Ishikawa (cell line): ENCODE data around the gene WWC1.

Experiments used
- CEBPB ChIP-seq: IDR thresholded peaks from 2 replicates; pipeline ENCODE4 v1.6.1; 2012
- CREB1 ChIP-seq: IDR thresholded peaks from 2 replicates; pipeline ENCODE4 v1.6.1; 2012; ENCODE audit warnings: low read depth
- EGR1 ChIP-seq: IDR thresholded peaks from 2 replicates; pipeline ENCODE4 v1.6.1; 2012
- EP300 ChIP-seq: IDR thresholded peaks from 2 replicates; pipeline ENCODE4 v1.6.1; 2012; ENCODE audit warnings: borderline replicate concordance
- FOXM1 ChIP-seq: IDR thresholded peaks from 2 replicates; pipeline ENCODE4 v1.6.1; 2012; ENCODE audit warnings: low read depth, borderline replicate concordance
- MAX ChIP-seq: IDR thresholded peaks from 2 replicates; pipeline ENCODE4 v1.6.1; 2012
- NFIC ChIP-seq: IDR thresholded peaks from 2 replicates; pipeline ENCODE4 v1.6.1; 2012
- RAD21 ChIP-seq: IDR thresholded peaks from 2 replicates; pipeline ENCODE4 v1.6.1; 2012; ENCODE audit warnings: low read depth
- REST ChIP-seq: IDR thresholded peaks from 2 replicates; pipeline ENCODE4 v1.6.1; 2012; ENCODE audit warnings: low read depth, mild to moderate bottlenecking
- TAF1 ChIP-seq: IDR thresholded peaks from 2 replicates; pipeline ENCODE4 v1.6.1; 2012; ENCODE audit warnings: low read depth, mild to moderate bottlenecking
- TCF12 ChIP-seq: IDR thresholded peaks from 2 replicates; pipeline ENCODE4 v1.6.1; 2012; ENCODE audit warnings: low read depth
- TEAD4 ChIP-seq: IDR thresholded peaks from 2 replicates; pipeline ENCODE4 v1.6.1; 2012
- USF1 ChIP-seq: IDR thresholded peaks from 2 replicates; pipeline ENCODE4 v1.6.1; 2012
- YY1 ChIP-seq: IDR thresholded peaks from 2 replicates; pipeline ENCODE4 v1.6.1; 2012; ENCODE audit warnings: low read depth
- ZBTB7A ChIP-seq: IDR thresholded peaks from 2 replicates; pipeline ENCODE4 v1.6.1; 2012; ENCODE audit warnings: low read depth

WWC1 gene

GRCh38 chr5:168350315-168350714, 58.9 kb downstream of the WWC1 start:
- no peak for TF ChIP-seq CREB1
- no peak for TF ChIP-seq CEBPB
- TF ChIP-seq NFIC: no peak
- TF ChIP-seq TAF1: no peak
- no peak for TF ChIP-seq USF1
- TF ChIP-seq RAD21: no peak
- TF ChIP-seq YY1: no peak
- TF ChIP-seq TEAD4: no peak

- TF ChIP-seq MAX (no peak), CEBPB (no peak), FOXM1 (no peak), YY1 (no peak), USF1 (no peak), ZBTB7A (no peak), EGR1 (no peak), CREB1 (no peak)
Observed at GRCh38 chr5:168353216-168353957, 61.9 kb downstream of the WWC1 start.

GRCh38 chr5:168354397-168354796, 63.0 kb downstream of the WWC1 start:
- no peak for TF ChIP-seq REST
- no peak for TF ChIP-seq NFIC
- TF ChIP-seq FOXM1: no peak
- TF ChIP-seq CREB1: no peak
- no peak for TF ChIP-seq EGR1
- no peak for TF ChIP-seq MAX
- no peak for TF ChIP-seq YY1
- TF ChIP-seq TCF12: no peak
- TF ChIP-seq EP300: no peak
- TF ChIP-seq ZBTB7A: no peak
- TF ChIP-seq CEBPB: no peak
- no peak for TF ChIP-seq USF1
- TF ChIP-seq TEAD4: no peak
- no peak for TF ChIP-seq RAD21
- TF ChIP-seq TAF1: no peak

- TF ChIP-seq ZBTB7A (no peak), CEBPB (no peak), TCF12 (no peak), NFIC (no peak), EGR1 (no peak), TAF1 (no peak), REST (no peak), FOXM1 (no peak), MAX (no peak), YY1 (no peak), TEAD4 (no peak), RAD21 (no peak), EP300 (no peak), USF1 (no peak), CREB1 (no peak)
Observed at GRCh38 chr5:168356171-168356570, 64.7 kb downstream of the WWC1 start.

- no peak for TF ChIP-seq ZBTB7A
- no peak for TF ChIP-seq CREB1
- no peak for TF ChIP-seq NFIC
- no peak for TF ChIP-seq REST
- no peak for TF ChIP-seq EGR1
- TF ChIP-seq MAX: no peak
- TF ChIP-seq TEAD4: no peak
- no peak for TF ChIP-seq YY1
- TF ChIP-seq CEBPB: no peak
- TF ChIP-seq EP300: no peak
- no peak for TF ChIP-seq FOXM1
- TF ChIP-seq TCF12: no peak
- TF ChIP-seq TAF1: no peak
- no peak for TF ChIP-seq USF1
- TF ChIP-seq RAD21: no peak
Observed at GRCh38 chr5:168356592-168356991, 65.1 kb downstream of the WWC1 start.
